ENCODE measurements around the gene SOCS4.

GRCh38 chr14:55092341-55092740 lies 65.3 kb downstream of the SOCS4 start:
- TF ChIP-seq CTCF (IDR thresholded peaks at IDR 0.05; ENCODE audit: low read depth, low read length) = no peak
- TF ChIP-seq POLR2A (IDR thresholded peaks at IDR 0.05; ENCODE audit: extremely low read depth, insufficient read length) = no peak
